ENCODE data around the gene SGK1. TPM values are rescaled to one million over a fixed set of nuclear protein-coding genes. Genes with fewer than 3 reads are reported as not detected.
"Not testable (repeated sequence)": the region's sequence is repeated elsewhere in the genome, so short reads cannot be mapped to it uniquely, and the experiment has no call there.

SGK1 gene
- polyA plus RNA-seq, 4 donors: 69.1 to 91.8 (median 74.8) TPM

DNA sequence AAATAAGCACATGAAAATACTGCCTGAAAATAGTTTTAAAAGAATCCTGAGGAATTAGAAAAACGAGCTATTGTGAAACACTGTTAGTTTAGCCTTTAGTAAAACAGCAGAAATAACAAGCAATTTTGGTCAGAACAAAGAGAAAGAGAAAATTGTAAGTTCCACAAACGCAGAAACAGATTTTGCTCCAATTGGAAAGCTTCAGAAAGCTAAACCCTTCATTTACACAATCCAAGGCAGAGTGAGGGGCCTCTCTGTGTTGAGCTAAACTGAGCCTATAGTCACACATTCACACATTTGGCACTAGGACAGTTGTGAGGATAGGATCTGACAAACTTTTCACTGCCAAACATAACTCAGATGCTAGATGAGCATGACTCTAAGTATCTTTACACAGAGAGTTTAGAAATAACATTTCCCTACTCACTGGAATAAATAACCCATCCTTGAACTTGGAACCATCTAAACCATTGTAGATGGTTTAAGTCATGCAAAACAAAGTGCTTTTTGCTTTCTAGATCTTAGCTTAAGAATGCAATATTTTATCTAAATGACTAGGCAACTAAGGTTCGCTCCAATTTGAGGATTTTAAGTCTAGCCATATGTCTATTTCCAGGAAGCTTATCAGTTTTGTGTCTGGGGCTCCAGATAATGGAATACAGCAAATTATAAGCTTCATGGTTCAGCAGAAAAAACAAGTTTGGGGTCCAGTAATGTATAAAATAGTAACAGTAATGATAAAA lies 122.6 kb downstream of the SGK1 start:
- no peak for DNase-seq (ENCODE audit: low read depth in 4 of 4, low spot score in 2 of 4)

DNA sequence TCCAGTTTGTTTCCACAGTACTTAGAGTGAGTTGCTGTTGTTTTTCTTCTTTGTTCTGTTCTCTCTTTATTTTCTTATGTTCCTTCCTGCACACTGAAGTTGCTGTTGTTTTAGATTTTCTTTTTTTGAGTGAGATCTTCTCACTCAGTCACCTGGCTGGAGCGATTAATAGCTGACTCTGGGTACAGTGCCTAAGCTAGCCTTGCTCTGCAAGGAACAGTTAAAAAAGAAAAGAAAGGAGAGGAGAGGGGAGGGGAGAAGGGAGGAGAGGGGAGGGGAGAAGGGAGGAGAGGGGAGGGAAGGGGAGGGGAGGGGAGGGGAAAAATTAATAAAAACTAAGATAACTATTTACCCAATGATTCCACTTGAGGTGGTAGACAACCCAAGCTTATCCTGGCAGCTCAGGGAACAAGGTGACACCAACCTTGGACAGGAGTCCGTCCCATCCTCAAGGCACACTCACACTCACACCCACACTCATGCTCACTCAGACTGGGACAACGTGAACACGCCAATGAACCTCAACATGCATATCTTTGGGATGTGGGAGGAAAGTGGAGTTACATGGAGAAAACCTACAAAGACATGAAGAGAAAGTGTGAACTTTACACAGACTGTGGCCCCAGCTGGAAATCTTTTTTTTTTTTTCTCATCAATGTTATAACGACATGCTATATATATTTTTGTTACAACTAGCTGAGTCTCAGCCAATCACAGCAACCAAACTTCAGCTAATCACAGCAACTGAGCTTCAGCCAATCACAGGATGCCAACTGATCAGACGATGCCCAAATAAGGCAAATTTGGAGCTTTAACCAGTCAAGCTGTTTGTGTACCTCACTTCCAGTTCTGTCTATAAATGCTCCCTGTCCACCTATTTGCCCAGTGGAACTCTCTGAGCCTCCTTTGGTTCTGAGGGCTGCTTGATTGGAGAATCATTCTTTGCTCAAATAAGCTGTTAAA lies 124.1 kb downstream of the SGK1 start:
- no peak for DNase-seq (ENCODE audit: low read depth in 4 of 4, low spot score in 2 of 4)

DNA sequence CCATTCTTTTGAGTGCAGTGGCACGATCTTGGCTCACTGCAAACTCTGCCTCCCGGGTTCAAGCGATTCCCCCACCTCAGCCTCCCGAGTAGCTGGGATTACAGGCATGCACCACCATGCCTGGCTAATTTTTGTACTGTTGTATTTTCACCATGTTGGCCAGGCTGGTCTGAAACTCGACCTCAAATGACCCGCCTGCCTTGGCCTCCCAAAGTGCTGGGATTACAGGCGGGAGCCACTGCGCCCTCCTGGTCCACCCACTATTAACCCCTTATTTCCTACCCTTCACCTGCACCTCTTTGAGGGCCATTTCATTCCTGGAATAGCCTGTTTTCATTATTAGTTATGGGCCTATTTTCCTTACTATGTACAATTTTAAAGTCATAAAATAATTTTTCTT lies 125.3 kb downstream of the SGK1 start:
- not testable (repeated sequence) for DNase-seq (ENCODE audit: low read depth in 4 of 4, low spot score in 2 of 4)

DNA sequence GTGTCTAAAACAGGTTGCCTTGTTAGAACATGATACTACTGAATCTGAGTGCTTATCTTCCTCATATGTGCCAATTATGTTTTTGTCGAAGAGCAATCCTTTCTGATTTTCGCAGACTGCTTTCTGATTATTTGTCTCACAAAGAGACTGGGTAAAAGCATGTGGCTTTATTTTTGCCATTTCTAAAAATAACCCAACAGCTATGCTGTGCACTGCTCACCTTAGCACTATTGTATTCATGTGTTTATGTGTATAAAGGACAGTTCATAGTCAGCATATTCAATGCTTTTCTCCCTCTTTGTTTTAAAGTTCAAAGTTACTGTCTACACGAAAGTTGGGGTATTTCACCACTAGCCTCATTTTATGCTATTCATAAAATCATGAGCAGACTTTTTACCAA lies 127.0 kb downstream of the SGK1 start:
- no peak for DNase-seq (ENCODE audit: low read depth in 4 of 4, low spot score in 2 of 4)

DNA sequence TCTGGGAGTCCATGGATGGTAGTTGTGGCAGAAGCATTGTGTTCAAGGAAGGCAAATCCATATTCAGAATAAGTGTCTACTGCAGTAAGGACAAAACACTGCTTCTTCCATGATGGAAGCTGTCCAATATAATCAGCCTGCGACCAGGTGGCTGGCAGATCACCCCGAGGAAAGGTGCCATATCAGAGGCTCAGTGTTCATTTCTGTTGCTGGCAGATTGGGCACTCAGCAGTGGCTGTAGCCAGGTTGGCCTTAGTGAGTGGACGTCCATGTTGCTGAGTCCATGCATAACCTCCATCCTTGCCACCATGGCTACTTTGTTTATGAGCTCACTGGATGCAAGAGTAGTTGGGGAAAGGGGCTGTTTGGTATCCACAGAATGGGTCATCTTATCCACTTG lies 130.2 kb downstream of the SGK1 start:
- DNase-seq (ENCODE audit: low read depth in 4 of 4, low spot score in 2 of 4): no peak

DNA sequence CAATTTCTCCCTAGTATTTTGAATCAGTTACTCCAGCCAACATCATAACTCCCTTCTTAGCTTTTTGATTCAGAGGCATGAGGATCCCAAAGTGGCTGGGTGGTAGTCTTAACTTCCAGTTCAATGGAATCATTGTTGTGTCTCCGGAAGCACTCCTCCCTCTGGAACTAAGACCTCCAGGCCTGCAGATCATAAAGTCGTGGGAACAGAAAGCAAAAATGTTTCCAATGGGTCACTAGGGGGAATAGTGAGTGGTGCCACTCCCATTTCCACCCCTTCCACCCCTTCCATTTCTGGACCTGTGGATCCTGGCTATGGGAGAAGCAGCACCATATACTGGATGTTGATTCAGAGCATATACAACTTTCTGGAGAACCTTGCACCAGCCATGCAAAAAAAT lies 130.8 kb downstream of the SGK1 start:
- no peak for DNase-seq (ENCODE audit: low read depth in 4 of 4, low spot score in 2 of 4)

DNA sequence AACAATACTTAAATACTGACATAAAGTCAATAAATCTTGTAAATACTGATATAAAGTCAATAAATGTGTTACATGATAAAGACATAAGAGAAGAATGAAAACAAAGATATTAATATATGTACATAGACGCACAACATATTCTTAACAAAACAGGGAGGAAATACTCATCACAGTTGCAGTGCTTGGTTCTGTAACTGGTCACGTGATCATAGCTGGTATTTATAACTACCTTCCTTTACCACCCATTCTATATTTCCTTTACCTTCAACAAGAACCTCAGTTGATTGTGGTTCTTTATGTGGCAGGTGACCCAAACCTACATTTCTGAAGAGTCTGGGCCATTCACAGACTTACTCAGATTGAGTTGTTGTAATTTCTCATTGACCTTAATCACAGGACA lies 131.6 kb downstream of the SGK1 start:
- DNase-seq (ENCODE audit: low read depth in 4 of 4, low spot score in 2 of 4): no peak

DNA sequence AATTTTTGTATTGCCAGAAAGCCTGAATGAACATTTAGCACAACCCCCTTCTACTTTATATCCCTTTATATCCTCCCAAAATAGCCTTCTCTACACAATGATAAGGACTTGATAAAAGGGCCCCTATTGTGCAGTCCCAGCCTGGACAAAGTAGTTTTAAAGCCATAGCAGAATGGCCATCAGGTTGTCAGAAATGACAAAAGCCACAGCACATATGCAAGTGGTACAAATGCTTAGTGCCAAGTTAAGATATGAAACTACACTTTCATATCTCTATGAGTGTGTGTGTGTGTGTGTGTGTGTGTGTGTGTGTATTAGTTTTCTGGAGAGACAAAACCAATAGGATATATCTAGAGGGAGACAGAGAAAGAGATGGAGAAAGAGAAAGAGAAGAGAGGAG lies 132.6 kb downstream of the SGK1 start:
- no peak for DNase-seq (ENCODE audit: low read depth in 4 of 4, low spot score in 2 of 4)

DNA sequence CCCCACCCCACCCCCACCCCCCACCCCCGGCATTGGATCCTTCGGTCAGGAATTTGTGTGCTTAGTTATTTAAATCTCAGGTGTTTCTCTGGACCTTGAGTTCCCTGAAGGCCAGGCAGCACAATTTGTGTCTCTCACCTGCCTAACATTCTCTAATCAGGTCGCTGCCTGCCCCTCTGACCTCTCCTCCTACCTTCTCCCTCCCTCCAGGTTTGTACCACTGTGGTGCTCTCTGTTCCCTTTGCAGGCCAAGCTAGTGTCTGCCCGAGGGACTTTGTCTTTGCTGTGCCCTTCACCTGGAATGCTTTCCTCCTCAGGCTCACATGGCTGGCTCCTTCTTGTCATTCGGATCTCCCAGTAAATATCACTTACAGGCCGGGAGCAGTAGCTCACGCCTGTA lies 134.1 kb downstream of the SGK1 start:
- DNase-seq (ENCODE audit: low read depth in 4 of 4, low spot score in 2 of 4): no peak

DNA sequence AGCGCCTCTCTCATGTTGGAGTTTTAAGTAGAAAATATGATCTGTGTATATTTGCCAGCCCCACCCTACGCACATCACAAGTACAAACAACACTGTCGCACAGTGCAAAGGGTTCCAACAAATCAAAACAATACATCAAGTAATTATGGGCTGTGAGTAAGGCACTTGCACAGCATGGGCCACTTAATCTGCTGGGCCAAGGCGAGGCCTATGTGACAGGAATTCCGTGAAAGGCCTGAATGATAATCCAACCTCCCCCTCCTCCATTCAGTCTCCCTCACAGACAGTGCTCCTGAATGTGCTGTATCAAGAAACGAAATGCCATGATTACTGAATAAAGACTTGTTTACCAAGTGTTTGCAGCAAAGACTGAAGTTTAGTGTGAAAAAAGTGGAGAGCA lies 135.4 kb downstream of the SGK1 start:
- no peak for DNase-seq (ENCODE audit: low read depth in 4 of 4, low spot score in 2 of 4)

DNA sequence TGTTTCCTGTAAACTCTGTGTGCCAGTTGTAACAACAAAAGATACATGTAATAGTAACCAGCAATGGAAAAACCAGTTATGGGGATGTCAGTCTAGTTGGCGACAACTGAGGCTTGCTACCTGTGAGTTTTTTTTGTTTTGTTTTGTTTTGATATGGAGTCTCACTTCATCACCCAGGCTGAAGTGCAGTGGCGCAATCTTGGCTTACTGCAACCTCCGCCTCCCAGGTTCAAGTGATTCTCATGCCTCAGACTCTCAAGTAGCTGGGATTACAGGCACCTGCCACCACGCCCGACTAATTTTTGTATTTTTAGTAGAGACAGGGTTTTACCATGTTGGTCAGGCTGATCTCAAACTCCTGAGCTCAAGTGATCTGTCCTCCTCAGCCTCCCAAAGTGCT lies 136.2 kb downstream of the SGK1 start:
- not testable (repeated sequence) for DNase-seq (ENCODE audit: low read depth in 4 of 4, low spot score in 2 of 4)

DNA sequence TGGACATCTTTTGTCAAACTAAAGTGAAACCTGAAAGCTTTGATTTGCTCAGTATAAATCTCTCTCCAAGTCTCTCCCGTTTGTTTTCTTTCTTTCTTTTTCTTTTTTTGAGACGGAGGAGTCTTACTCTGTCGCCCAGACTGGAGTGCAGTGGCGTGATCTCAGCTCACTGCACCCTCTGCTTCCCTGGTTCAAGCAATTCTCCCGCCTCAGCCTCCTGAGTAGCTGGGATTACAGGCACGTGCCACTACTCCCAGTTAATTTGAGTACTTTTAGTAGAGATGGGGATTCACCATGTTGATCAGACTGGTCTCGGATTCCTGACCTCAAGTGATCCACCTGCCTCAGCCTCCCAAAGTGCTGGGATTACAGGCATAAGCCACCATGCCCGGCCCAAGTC lies 136.7 kb downstream of the SGK1 start:
- DNase-seq (ENCODE audit: low read depth in 4 of 4, low spot score in 2 of 4): not testable (repeated sequence)

DNA sequence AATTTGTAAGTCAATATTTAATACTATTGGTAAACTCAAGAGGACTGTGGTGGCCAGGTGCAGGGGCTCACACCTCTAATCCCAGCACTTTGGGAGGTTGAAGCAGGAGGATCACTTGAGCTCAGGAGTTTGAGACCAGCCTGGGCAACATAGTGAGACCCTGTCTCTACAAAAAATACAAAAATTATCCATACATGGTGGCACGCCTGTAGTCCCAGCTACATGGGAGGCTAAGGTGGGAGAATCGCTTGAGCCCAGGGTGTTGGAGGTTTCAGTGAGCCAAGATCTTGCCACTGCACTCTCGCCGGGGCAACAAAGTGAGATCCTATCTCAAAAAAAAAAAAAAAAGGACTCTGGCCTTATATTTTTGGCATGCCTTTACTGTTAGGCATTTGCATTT lies 137.4 kb downstream of the SGK1 start:
- DNase-seq (ENCODE audit: low read depth in 4 of 4, low spot score in 2 of 4): not testable (repeated sequence)

DNA sequence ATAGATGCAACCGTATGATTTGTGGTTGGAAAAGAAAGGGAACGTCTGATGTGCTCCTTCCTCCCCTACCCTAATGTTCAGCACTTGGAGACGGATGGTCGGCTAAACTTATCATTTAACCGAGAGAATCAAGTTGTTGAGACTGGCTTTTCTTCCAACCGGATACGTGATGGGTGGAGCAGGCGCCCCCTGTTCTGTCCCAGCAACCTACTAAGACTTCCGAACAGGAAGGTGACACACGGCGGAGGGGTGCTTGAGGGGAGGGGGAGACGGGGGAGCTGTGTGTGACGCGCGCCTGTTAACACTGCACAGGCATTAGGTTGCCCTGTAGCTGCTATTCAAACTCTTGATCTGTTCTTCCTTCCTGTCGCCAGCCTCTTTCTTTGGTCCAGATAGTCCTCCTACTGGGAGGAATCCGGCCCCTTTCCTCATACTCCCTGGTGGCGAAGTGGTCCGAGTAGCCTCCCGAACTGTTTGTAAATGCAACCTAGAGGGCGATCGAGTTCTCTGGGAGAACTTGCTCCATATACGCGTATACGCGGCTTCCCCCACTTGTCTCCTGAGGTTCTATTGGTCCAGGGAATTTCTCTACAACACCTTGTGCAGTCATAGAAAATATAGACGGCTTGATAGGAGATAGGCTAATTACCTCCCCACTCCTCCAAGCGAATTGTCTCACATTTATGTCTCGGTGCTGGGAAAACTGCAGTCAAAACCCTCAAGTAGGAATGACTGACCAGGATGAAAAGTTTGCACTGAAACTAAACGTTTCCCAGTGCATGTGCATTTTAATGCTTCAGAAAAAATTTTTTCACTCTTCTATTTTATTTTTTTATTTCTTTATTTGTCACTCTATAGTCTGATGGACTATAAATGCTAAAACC lies 139.5 kb downstream of the SGK1 start:
- DNase-seq (ENCODE audit: low read depth in 4 of 4, low spot score in 2 of 4): peak in 3 of 4 donors; percentile 81 to 90 (median 84)

DNA sequence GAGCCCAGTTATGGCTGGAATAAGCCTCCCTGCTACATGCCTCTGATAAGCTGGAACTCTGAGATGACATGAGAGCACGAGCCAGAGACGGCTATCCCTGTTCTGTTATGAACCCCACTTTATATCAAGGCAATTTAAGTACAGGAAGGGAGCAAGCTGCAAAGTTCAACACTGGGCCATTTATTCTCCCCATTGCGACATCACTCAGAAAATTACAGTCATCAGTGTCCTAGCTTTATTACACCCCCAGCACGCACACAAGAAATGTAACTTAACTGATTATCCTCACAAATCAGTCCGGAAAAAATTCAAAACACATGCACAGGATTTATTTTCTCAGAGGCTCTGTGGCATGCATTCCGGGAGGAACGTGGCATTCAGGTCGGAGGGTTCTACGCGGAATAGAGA lies 140.2 kb downstream of the SGK1 start:
- DNase-seq (ENCODE audit: low read depth in 4 of 4, low spot score in 2 of 4): no peak

DNA sequence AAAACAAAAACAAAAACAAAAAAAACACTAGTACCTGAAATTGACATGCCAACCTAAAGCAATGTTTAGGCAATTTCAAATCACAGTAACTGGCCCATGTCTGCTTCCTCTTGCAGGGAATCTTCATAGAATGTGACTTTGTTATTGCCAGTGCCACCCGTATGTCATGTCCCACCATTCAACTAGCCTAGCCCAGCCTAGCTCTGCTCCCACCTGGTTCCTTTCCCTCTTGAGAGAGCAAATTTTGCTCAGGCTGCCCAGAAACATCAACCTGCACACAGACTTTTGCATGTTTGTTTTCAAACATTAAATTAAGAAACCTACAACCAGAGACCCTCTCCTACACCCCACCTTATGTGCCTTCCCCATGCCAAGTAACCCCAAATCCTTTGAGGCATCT lies 140.7 kb downstream of the SGK1 start:
- DNase-seq (ENCODE audit: low read depth in 4 of 4, low spot score in 2 of 4): no peak

DNA sequence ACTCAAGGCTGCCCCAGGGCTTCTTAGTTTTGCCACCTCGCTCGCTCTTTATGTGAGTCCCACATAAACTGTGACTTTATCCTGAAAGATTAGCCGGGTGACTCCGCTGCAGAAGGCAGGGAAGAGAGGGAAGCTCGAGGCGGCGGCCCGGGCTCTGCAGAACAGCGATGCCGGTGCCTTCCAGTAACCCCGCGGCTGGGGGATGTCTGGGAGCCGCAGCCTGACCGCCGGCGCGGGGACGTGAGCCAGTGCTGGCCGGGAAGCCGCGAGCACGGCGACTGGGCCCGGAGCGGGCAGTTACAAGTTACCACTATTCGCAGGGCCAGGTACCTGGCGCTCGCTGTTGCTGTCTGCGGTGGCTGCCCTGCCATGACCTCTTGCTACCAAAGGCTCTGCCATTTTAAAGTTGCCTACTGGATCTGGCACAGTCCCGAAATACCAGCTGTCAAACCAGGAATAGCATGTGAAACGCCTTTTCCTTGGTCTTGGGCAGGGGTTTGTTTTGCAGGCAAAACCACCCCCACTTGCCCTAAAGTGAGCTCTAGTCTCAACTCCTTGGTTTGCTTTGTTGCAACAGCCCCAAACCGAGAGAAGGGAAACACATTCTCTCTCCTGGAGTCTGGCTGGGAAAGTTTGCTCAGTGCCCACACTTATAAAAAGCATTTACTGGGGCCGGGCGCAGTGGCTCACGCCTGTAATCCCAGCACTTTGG lies 141.5 kb downstream of the SGK1 start:
- DNase-seq (ENCODE audit: low read depth in 4 of 4, low spot score in 2 of 4): no peak

DNA sequence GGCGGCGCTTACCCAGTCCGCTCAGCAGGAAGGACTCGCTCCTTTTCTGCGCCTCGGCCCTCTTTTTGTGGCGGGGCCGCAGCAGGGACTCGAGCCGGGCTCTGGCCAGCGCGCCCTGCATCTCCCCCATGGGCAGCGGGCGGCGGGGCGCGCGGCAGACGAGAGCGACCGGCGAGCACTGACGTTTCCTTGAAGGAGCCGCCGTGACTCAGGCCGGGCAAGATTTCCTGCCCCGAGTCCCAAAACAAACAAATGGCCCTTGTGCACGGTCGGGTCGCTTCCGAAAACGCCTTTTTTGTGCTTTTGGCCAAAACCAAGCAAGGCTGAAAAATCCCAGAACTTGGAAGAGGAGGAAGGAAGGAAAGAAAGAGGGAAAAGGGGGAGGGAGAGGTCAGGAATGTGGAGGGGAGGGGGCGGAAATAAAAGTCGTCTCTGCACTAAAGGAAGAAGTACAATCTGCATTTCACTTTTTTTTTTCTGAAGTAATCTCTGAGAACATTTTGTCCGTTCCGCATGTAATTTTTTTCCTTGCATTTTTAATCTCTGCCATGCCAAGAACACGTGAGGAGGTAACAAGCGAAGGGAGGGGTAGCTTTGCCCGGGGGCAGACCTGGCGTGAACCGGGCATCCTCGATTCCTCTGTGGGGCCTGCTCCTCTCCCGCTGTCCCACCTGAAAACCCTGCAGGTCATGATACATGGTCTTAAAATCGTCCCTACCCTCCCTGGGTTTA lies 142.2 kb downstream of the SGK1 start:
- DNase-seq (ENCODE audit: low read depth in 4 of 4, low spot score in 2 of 4): no peak

All from left renal cortex interstitium (tissue), 4 donors.